ENCODE results near the gene CLDN25. TPM values are rescaled to one million over a fixed set of nuclear protein-coding genes. Genes with fewer than 3 reads are reported as not detected.
"Not testable (repeated sequence)": the region's sequence is repeated elsewhere in the genome, so short reads cannot be mapped to it uniquely, and the experiment has no call there.

Gene CLDN25
- total RNA-seq, 1 donor from 2014 or later, result not detected

DNA sequence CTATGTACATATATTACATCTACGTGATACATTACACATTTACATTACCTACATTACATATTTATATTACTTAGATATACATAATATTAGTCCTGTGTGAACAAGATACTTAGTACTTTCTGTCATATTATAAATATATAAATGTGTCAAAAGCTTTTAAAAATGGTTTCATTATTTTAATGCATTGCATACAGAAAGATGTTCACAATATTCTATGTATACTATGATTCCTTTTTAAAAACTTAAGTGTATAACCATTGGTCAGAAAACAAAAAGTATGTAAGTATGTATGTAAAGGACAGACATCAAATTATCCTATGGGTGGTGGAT lies 5.5 kb upstream of the CLDN25 start:
- Histone ChIP-seq H3K36me3 (peaks cover under 1% of the 10 kb centered on the region), H3K9me3 (no peaks in the 10 kb centered on the region), H3K27ac (no peak overlapping the region), H3K4me1 (peaks cover 11% of the 10 kb centered on the region), H3K4me3 (peak overlapping the region; percentile 88), H3K27me3 (no peaks in the 10 kb centered on the region)
- TF ChIP-seq, protein P1, sequence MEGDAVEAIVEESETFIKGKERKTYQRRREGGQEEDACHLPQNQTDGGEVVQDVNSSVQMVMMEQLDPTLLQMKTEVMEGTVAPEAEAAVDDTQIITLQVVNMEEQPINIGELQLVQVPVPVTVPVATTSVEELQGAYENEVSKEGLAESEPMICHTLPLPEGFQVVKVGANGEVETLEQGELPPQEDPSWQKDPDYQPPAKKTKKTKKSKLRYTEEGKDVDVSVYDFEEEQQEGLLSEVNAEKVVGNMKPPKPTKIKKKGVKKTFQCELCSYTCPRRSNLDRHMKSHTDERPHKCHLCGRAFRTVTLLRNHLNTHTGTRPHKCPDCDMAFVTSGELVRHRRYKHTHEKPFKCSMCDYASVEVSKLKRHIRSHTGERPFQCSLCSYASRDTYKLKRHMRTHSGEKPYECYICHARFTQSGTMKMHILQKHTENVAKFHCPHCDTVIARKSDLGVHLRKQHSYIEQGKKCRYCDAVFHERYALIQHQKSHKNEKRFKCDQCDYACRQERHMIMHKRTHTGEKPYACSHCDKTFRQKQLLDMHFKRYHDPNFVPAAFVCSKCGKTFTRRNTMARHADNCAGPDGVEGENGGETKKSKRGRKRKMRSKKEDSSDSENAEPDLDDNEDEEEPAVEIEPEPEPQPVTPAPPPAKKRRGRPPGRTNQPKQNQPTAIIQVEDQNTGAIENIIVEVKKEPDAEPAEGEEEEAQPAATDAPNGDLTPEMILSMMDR (IDR thresholded peaks at IDR 0.05), result no peak
- intact Hi-C loops (cut with DNase I), result no loop called here
- DNase-seq (no peak), ATAC-seq (no peak)

DNA sequence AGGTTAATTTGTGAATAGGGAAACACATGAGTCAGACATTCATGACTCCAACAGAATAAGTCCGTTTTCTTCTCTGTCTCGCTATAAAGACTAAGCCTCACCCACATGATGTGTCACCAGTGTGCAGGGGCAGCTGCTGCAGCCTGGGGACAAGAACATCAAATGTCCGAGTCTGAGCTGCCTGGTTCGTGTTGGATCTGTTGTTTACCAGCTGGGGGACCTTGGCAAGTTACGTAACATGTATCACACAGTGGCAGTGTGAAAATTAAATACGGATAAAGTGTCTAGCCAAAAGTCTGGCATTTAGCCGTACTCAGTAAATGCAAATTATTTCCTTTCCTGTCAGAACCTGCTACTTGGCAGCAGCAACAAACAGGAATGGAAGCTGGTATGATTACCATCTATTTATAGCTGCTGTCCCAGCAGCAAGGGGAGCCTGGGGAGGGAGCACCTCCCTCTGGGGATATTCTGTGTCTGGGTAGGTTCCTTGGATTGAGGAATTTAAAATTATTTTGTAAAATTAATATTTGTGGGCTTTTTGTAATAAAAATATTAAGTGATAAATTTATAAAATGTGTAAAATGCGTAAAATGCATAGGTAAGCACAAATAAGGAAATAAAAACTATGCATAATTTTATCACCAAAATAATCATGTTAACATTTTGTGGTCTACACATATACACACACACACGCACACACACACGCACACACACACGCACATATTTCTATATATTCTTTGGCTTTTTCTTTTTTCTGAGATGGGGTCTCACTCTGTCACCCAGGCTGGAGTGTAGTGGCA lies 1.3 kb upstream of the CLDN25 start:
- Histone ChIP-seq H3K9me3 (no peaks in the 10 kb centered on the region), H3K27me3 (no peaks in the 10 kb centered on the region), H3K27ac (no peak overlapping the region), H3K4me3 (peak overlapping the region; percentile 3), H3K4me1 (no peaks in the 10 kb centered on the region), H3K36me3 (no peaks in the 10 kb centered on the region)
- no peak for ATAC-seq
- TF ChIP-seq, protein P1 (IDR thresholded peaks at IDR 0.05), result no peak
- DNase-seq, result no peak
- intact Hi-C loops (cut with DNase I), result no loop called here

DNA sequence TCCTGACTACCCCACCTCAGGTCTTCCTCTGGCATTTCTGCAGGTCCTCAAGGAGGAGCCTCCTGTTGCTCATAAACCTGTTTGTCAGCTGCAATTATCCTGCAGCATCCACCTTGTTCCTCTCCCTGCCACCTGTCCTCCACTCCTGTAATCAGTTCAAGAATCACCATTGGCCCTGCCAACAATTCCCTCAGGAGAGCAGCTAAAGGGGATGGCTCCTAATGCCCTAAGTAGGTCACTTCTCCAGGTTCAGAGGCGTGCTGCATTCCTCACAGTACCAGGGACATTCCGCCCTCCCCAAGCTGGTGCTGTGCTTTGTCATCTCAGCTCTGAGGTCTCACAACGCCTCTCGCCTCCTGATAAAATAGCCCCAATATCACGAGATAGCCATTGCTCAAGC lies 2.1 kb downstream of the CLDN25 start:
- Histone ChIP-seq H3K27me3 (no peaks in the 10 kb centered on the region), H3K9me3 (no peaks in the 10 kb centered on the region), H3K27ac (no peak overlapping the region), H3K36me3 (no peaks in the 10 kb centered on the region), H3K4me3 (no peak overlapping the region), H3K4me1 (no peaks in the 10 kb centered on the region)
- DNase-seq (no peak), ATAC-seq (peak; percentile 64)
- intact Hi-C loops (cut with DNase I), result no loop called here
- TF ChIP-seq, protein P1 (IDR thresholded peaks at IDR 0.05), result no peak

DNA sequence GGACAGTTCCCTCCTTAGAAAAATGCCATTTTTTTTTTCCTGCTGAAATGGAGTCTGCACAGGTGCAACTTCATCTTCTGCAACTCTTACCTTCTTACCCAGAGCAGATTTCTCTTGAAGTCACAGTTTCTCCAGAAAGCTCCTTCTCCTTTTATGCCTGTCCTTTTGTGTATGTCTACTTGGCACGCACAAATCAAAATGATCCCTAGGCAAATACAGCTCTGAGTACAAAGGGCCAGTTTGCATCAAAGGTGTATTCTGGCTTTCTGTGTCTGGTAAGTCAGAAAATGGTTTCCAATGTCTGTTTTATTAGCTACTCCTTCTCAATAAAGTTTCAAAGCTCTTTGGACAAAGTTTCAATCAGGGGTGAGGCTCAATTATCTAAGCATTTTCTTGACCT lies 2.5 kb downstream of the CLDN25 start:
- intact Hi-C loops (cut with DNase I), result no loop called here
- DNase-seq, result no peak

DNA sequence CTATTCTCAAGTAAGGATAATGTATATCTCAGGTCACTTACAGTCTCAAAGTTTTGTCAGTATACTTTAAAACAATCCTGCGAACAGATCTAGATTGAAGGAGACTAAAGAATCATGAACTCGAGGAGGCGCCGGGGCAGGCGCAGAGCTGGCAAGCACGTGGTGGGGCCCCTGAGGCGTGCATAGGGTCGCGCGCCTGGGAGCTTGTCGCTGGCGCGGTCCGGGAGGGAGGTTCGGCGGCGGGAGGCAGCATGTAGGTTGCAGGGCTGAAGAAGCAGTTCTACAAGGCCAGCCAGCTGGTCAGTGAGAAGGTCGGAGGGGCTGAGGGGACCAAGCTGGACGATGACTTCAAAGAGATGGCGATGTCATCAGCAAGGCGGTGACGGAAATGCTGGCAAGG lies 9.4 kb downstream of the CLDN25 start:
- H3K27ac ChIP-seq; intact Hi-C loops (cut with DNase I): not testable (repeated sequence)

More for the DNA sequence above, 2.5 kb downstream of the CLDN25 start:
- Histone ChIP-seq H3K27me3 (no peaks in the 10 kb centered on the region), H3K4me1 (no peaks in the 10 kb centered on the region), H3K36me3 (no peaks in the 10 kb centered on the region), H3K27ac (no peak overlapping the region), H3K4me3 (no peak overlapping the region), H3K9me3 (no peaks in the 10 kb centered on the region)
- TF ChIP-seq, protein P1 (IDR thresholded peaks at IDR 0.05), result no peak
- no peak for ATAC-seq

DNA sequence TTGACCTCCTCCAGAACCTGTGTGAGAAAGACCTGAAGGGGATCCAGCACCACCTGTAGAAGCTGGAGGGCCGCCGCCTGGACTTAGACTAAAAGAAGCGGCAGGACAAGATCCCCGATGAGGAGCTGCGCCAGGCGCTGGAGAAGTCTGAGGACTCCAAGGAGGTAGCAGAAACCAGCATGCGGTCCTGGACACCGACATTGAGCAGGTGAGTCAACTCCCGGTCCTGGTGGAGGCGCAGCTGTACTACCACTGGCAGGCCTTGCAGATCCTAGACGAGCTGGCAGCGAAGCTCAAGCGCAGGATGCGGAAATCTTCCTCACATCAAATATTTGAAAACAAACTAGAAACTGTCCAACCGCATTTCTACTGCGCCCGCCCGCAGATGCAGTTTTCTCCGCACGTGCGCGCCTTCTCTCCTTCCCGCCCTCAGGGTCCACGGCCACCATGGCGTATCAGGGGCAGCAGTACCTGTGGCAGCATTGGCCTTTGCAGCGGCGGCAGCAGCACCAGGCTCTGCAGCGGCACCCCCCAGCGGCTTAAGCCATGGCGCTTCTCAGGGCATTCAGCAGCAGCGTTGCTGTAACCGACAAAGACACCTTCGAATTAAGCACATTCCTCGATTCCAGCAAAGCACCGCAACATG lies 10.2 kb downstream of the CLDN25 start:
- intact Hi-C loops (cut with DNase I), result no loop called here
- Histone ChIP-seq H3K4me1 (no peaks in the 10 kb centered on the region), H3K27me3 (no peaks in the 10 kb centered on the region), H3K36me3 (no peaks in the 10 kb centered on the region), H3K9me3 (no peaks in the 10 kb centered on the region), H3K4me3 (no peak overlapping the region), H3K27ac (no peak overlapping the region)
- ATAC-seq (no peak), DNase-seq (no peak)
- TF ChIP-seq, protein P1 (IDR thresholded peaks at IDR 0.05), result no peak

More for the DNA sequence above, 9.4 kb downstream of the CLDN25 start:
- H3K4me3 ChIP-seq, H3K27me3 ChIP-seq, ATAC-seq, H3K4me1 ChIP-seq, DNase-seq, H3K36me3 ChIP-seq, H3K9me3 ChIP-seq: not testable (repeated sequence)
